Testis (tissue), 2 donors: ENCODE data around the gene LSM11.
"Not testable (repeated sequence)": the region's sequence is repeated elsewhere in the genome, so short reads cannot be mapped to it uniquely, and the experiment has no call there.

Experiments
- CTCF ChIP-seq, 3 experiments: fragments of 450-650 bp in 2 of 3; fragments of 200-600 bp in 1 of 3; sonication (generic) in 1 of 3; IDR thresholded peaks; one replicate each; pipeline ENCODE4 v1.5.1; 2016 to 2019; ENCODE audit warnings: antibody characterized with exemption in 3 of 3, mild to moderate bottlenecking in 2 of 3, moderate library complexity in 1 of 3
- POLR2A ChIP-seq: fragments of 450-650 bp; IDR thresholded peaks from one replicate; pipeline ENCODE4 v1.6.1; 2017; ENCODE audit warnings: antibody characterized with exemption, mild to moderate bottlenecking, moderate library complexity

GRCh38 chr5:157726607-157727006, 16.9 kb upstream of the LSM11 start:
- not testable (repeated sequence) for TF ChIP-seq CTCF (IDR thresholded peaks at IDR 0.05); POLR2A
